Measurements from ENCODE around the gene PHF2. TPM values are rescaled to one million over a fixed set of nuclear protein-coding genes. Genes with fewer than 3 reads are reported as not detected.

PHF2 gene
- total RNA-seq, 4 donors from 2014 or later = 23.3 to 33.1 (median 28.6) TPM

DNA sequence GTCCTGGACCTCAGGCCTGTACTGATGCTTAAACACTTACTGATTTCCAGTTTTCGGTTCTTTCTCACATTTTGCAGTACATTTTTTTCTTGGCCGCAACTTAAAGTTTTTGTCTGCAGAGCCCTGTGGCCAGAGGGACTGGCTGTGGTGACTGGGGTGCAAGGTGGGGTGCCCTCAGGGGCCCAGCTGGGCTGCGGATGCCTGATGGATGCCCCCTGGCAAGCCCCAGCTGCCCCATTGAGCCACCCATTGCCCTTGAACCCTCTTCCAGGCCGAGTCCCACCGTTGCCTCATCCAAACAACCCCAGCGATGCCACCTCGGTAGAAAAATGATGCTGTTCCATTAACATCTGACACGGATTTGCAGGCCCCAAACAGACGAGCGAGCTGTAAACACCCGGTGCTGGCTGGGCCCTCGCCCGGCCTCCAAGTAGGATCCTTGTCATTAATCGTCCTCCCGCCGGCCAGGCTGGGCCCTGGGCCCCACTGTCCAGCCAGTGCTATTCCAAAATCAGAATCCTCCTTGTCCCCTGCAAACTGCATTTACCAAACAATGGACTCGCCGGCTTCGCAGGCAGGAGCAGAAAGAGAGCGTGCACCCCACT is 107.9 kb downstream of the PHF2 start:
- WGBS, 2 donors = 87% methylated on average over 20 of the region's 20 CpGs
- peak in 1 of 2 donors; percentile 83 for DNase-seq (ENCODE audit: low spot score in 2 of 2)
- intact Hi-C loops (cut with DNase I; ENCODE audit: low total_unique reads) = loop anchor here (5.0 to 10.0 kb wide), 2 partner anchors 59 to 278 kb away; no protein-coding TSS in a partner anchor
- TF ChIP-seq, protein P1, sequence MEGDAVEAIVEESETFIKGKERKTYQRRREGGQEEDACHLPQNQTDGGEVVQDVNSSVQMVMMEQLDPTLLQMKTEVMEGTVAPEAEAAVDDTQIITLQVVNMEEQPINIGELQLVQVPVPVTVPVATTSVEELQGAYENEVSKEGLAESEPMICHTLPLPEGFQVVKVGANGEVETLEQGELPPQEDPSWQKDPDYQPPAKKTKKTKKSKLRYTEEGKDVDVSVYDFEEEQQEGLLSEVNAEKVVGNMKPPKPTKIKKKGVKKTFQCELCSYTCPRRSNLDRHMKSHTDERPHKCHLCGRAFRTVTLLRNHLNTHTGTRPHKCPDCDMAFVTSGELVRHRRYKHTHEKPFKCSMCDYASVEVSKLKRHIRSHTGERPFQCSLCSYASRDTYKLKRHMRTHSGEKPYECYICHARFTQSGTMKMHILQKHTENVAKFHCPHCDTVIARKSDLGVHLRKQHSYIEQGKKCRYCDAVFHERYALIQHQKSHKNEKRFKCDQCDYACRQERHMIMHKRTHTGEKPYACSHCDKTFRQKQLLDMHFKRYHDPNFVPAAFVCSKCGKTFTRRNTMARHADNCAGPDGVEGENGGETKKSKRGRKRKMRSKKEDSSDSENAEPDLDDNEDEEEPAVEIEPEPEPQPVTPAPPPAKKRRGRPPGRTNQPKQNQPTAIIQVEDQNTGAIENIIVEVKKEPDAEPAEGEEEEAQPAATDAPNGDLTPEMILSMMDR (IDR thresholded peaks at IDR 0.05) = no peak
- no peak for TF ChIP-seq POLR2A (IDR thresholded peaks at IDR 0.05)
- no peak overlapping the region for H3K4me3 ChIP-seq (ENCODE audit: low read depth, poor library complexity, severe bottlenecking)

DNA sequence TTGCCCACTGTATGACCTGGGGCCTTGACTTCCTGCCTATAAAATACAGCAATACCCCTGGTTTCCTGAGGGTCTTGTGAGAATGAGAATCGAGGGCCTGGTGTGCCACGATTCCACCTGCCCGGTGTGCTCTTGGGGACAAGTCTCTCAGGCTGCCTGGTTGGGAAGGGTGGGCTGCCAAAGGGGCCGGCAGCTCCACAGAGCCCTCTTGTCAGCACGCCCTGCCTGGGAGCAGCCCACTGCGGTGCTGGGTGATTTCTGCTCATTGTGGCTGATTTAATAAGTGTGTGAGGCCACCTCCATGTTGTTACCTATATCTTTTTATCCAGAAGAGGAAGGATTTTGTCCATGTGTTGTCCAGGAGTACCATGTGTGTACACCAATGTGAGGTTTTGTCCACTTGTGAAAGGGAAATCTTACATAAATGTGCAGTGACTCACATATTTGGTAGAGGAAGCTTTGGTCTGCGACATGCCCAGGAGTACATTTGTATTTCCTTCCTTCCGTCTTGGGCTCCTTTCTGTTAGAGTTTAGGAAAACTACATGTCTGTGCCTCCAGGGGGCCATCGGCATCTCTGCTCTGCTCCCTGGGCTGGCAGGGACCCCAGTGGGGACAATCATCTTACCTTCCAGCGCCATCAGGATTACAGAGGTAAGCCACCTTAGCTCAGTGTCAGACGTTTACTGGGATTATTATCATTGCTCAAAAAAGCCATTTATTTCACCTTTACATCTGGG is 108.6 kb downstream of the PHF2 start:
- TF ChIP-seq, protein P1 (IDR thresholded peaks at IDR 0.05) = no peak
- no peak for TF ChIP-seq POLR2A (IDR thresholded peaks at IDR 0.05)
- peak in 1 of 2 donors; percentile 65 for DNase-seq (ENCODE audit: low spot score in 2 of 2)
- 55 to 62% methylated on average over 11 of the region's 11 CpGs for WGBS, 2 donors
- no peak overlapping the region for H3K4me3 ChIP-seq (ENCODE audit: low read depth, poor library complexity, severe bottlenecking)
- intact Hi-C loops (cut with DNase I; ENCODE audit: low total_unique reads) = loop anchor here (5.0 to 10.0 kb wide), 2 partner anchors 60 to 277 kb away; no protein-coding TSS in a partner anchor

DNA sequence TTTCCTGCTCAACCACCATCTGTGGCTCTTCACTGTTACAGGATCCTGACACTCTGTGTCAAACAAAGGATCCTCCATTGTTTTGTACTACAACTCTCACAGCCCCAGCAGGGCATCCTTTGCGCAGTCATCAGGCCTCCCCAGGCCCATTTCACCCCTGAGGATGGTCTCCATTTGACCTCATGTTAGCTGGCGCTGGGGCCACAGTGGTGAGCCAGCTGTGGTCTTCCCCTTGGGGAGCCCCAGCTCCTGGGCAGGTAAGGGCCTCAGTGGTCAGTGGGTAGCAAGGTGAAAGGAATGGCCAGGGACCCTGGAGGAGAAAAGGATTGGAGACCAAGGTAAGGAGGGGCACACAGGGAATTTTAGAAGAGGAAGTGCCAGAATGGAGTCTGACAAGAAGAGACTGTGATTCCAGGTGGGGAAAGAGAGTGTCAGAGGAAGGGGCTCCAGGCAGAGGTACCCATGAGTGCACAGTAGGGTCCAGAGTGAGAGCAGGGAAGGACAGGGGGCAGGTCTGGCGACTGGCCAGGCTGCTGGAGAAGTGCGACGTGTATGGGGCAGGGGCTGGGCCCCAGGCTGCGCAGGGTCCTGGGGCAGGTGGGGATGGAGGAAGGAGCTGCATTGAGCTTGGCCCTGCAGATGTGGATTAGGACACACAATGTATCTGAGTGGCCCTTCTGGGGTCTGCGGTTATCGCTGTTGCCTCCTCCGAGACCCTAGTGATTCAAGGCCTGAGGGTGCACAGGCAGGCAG is 109.9 kb downstream of the PHF2 start:
- 93% methylated on average over 9 of the region's 9 CpGs for WGBS, 2 donors
- TF ChIP-seq, protein P1 (IDR thresholded peaks at IDR 0.05) = no peak
- TF ChIP-seq POLR2A (IDR thresholded peaks at IDR 0.05) = no peak
- no peak overlapping the region for H3K4me3 ChIP-seq (ENCODE audit: low read depth, poor library complexity, severe bottlenecking)
- intact Hi-C loops (cut with DNase I; ENCODE audit: low total_unique reads) = loop anchor here (10.0 kb wide), 1 partner anchor 62 kb away; no protein-coding TSS in a partner anchor
- DNase-seq (ENCODE audit: low spot score in 2 of 2) = peak in 1 of 2 donors; percentile 61

DNA sequence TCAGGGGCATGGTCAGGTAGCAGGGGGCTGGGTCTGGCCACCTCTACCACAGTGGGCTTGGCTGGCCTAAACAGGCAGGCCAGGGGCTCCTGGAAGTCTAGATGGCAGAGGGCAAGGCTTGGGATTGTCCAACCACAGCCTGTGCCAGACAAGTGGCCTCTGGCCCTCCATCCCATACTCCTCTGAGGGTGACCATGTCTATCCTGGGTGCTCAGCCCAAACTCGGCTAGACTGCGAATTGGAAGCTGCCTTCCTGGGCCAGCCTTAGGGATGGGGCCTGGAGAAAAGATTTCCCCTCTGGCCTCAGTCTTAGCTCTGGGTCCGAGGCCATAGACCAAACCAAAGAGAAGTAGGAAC is 110.5 kb downstream of the PHF2 start:
- 83 to 96% methylated on average over 3 of the region's 3 CpGs for WGBS, 2 donors
- no peak for DNase-seq (ENCODE audit: low spot score in 2 of 2)
- intact Hi-C loops (cut with DNase I; ENCODE audit: low total_unique reads) = loop anchor here (10.0 kb wide), 1 partner anchor 62 kb away; no protein-coding TSS in a partner anchor
- H3K4me3 ChIP-seq (ENCODE audit: low read depth, poor library complexity, severe bottlenecking) = no peak overlapping the region
- TF ChIP-seq POLR2A (IDR thresholded peaks at IDR 0.05) = no peak
- TF ChIP-seq, protein P1 (IDR thresholded peaks at IDR 0.05) = no peak

DNA sequence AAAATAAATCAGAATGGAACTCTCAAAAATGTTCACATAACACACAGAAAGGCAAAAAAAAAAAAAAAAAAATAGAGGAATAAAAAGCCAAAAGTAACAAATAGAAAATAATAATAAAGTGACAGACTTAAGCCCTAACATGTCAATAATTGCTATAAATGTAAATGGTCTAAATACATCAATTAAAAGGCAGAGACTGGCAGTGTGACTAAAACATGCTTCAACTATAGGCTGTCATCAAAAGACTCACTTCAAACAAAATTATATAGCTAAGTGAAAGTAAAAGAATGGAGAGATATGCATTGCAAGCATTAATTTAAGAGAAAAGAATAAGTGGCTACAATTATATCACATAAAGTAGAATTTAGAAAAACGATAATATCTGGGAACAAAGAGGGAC is 114.2 kb downstream of the PHF2 start:
- DNase-seq (ENCODE audit: low spot score in 2 of 2) = no peak
- TF ChIP-seq, protein P1 (IDR thresholded peaks at IDR 0.05) = no peak
- no peak for TF ChIP-seq POLR2A (IDR thresholded peaks at IDR 0.05)
- no peak overlapping the region for H3K4me3 ChIP-seq (ENCODE audit: low read depth, poor library complexity, severe bottlenecking)
- intact Hi-C loops (cut with DNase I; ENCODE audit: low total_unique reads) = no loop called here
- WGBS, 2 donors = 95 to 97% methylated on average over 1 of the region's 1 CpG
